Head of caudate nucleus (tissue), 42 donors: ENCODE data around the gene UBE4A.

Experiments used
- DNase-seq, 42 donors: peaks; one replicate each; pipeline versions ENCODE4 v3.0.0 to v3.0.0-alpha.2; 2020 to 2021; ENCODE audit warnings: mixed read lengths in 7 of 42
- intact Hi-C: fragments of 100-400 bp; cut with DNase I; formaldehyde crosslinking; loops from one replicate; pipeline ENCODE4 v1.15.0; 2022

UBE4A gene, protein sequence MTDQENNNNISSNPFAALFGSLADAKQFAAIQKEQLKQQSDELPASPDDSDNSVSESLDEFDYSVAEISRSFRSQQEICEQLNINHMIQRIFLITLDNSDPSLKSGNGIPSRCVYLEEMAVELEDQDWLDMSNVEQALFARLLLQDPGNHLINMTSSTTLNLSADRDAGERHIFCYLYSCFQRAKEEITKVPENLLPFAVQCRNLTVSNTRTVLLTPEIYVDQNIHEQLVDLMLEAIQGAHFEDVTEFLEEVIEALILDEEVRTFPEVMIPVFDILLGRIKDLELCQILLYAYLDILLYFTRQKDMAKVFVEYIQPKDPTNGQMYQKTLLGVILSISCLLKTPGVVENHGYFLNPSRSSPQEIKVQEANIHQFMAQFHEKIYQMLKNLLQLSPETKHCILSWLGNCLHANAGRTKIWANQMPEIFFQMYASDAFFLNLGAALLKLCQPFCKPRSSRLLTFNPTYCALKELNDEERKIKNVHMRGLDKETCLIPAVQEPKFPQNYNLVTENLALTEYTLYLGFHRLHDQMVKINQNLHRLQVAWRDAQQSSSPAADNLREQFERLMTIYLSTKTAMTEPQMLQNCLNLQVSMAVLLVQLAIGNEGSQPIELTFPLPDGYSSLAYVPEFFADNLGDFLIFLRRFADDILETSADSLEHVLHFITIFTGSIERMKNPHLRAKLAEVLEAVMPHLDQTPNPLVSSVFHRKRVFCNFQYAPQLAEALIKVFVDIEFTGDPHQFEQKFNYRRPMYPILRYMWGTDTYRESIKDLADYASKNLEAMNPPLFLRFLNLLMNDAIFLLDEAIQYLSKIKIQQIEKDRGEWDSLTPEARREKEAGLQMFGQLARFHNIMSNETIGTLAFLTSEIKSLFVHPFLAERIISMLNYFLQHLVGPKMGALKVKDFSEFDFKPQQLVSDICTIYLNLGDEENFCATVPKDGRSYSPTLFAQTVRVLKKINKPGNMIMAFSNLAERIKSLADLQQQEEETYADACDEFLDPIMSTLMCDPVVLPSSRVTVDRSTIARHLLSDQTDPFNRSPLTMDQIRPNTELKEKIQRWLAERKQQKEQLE

DNA sequence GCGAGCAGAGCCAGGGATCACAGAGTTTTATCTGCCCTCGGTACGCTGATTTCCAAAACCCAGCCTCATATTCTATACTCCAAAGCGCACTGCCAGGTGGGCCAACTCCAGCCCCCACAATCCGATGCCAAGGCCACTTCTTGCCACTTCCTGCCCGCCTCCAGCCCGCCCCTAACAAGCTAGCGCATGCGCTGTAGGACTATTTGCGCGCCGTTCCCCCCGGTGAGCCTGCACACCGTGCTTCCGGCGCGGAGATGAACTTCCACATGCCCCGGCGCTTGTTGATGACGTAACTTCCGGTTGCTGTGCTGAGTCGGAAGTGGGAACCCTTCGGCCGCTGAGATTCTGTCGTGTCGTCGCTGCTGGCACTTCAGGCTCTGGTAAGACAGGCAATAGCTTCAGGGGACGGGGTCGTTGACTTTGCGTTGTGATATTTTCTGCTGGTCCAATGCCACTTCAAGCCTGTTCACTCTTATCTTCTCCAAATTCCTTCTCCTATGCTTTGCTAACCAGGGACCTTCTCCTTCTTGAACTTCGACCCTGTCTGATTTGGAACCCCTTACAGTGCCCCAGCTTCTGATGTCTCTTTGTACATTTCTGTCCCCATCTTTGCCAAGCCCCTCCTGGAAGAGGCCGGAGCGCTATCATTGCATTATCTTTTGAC is at the start of gene UBE4A:
UBE4A (plus strand) TSS at position 306 of the 664 bp plus-strand sequence. CDS start 5,481 bp downstream, outside the sequence.
- intact Hi-C loops, result loop anchor here (10.0 kb wide), 1 partner anchor 215 kb away; no protein-coding TSS in a partner anchor
- peak; percentile 88 to 99 (median 96) for DNase-seq

DNA sequence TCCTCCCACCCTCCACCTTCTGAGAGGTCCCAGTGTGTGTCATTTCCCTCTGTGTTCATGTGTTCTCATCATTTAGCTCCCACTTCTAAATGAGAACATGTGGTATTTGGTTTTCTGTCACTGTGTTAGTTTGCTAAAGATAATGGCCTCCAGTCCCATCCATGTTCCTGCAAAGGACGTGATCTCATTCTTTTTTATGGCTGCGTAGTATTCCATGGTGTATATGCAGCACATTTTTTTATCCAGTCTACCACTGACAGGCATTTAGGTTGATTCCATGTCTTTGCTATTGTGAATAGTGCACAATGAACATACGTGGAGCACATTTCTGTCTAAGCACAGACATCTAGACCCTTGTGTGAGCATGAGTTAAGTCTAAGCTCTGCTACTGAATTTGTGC is 49.1 kb upstream of the UBE4A start:
- DNase-seq, result no peak
- intact Hi-C loops, result no loop called here

DNA sequence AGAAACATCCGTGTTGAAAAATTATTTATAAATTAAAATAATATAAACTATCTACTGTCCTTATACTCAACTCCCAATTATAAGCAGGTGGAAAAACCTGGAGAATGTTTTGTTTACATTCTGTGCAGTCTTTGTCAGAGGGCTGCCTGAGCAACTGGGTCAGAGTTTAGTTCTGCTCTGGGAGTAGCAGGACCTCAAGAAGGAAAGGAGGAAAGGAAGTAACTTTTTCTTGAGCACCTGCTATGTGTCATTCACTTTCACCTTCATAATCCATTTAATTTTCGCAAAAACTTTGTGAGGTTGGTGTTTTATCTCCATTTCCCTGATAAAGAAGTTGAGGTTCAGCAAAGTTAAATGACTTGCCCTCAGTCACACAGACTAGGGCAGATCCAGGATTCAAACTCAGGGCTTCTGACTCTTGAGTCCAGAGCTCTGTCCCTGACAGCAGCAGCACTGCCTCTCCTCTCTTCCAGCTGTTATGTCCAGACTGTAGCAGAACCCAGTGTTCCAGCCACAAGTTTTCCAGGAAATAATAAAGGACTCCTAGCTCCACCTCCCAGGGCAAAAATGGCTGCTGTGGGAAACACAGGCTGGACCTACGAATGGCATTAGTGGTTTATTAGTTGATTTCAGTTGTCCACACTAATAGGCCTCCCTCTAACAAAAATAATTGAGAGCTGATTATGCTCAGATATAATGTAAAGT is 48.5 kb upstream of the UBE4A start:
- intact Hi-C loops, result no loop called here
- no peak for DNase-seq

DNA sequence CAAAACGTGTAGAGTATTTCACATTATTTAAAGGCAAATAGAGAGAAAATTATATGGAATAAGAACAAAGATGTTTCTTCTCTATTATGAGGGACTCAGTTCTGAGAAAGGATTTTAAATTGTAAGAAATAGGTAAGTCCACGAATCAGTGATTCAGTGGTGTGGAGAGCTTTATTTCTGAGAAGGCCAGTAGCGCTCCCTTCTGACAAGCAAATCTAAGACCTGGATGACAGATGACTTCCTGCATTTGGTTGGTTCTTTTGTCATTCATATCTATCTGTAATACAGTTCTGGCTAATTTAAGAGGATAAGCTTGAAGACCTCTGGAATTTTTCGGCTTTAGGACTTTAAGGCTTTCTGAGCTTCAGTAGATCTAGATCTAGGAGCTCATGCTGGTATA is 47.9 kb upstream of the UBE4A start:
- intact Hi-C loops, result no loop called here
- DNase-seq, result no peak

DNA sequence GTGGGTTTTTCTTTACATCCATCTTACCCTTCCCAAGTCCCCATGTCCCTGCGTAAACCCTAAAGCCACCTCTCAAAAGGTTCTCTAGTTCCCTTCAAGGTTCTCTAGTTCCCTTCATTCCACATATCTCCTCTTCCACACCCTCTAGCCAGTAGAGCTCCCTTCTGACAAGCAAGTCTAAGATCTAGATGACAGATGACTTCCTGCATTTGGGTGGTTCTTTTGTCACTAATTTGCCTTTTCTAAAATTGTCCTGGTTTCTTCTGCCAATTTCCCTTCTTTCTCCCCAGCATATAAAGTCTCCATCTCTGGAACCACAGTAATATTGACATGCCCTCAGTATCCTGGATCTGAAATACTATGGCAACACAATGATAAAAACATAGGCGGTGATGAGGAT is 47.1 kb upstream of the UBE4A start:
- intact Hi-C loops, result no loop called here
- DNase-seq, result no peak

DNA sequence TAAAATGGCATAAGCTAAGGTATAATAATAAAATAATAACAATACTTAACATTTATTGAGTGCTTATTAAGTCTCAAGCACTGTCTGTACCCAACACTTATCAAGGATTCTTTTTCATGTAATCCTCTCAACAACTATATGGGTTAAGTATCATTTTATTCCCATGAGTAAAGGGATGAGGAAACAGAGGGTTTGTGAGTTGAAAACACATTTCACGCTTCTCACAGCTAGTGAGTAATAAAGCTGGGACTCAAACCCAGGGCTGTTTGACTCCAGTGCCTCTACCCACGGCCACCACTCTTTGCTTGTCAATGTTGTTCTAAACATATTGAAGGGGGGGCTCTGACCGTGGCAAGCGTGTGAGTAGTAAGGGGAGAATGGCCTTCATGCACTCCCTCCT is 46.2 kb upstream of the UBE4A start:
- intact Hi-C loops, result no loop called here
- DNase-seq, result no peak

DNA sequence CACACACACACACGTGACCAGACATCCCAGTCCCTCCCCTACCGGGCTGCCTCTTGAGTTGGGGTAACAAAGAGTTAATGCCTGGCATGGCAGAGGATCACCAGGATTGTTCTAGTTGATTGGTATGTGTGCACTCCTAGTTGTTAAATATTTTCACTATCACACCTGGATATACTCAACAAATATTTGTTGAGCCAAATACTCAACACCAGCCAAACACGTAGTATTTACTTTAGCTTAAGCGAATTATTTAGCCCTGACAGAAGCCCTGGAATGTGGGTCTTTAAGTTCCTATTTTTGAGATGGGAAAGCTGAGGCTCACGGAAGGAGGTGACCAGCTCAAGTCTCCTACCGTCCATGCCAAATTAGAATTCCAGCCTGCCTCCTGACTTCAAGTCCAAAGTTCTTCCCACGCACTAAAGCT is 44.4 kb upstream of the UBE4A start:
- DNase-seq, result no peak
- intact Hi-C loops, result no loop called here

DNA sequence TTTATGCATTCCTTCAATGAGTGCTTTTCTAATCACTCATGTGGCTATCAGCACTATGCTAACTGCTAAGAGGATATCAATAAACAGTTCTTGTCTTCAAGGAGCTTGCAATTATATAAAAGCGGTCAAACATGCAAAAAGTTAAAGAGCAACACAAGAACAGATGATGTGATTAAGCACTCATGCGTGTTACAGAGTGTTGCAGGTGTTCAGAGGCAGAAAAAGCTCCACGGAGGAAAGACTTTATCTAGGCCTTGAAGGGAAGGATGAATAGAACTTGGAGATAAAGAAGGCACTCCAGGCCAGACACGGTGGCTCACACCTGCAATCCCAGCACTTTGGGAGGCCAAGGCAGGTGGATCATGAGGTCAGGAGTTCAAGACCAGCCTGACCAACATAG is 41.3 kb upstream of the UBE4A start:
- no peak for DNase-seq
- intact Hi-C loops, result no loop called here

DNA sequence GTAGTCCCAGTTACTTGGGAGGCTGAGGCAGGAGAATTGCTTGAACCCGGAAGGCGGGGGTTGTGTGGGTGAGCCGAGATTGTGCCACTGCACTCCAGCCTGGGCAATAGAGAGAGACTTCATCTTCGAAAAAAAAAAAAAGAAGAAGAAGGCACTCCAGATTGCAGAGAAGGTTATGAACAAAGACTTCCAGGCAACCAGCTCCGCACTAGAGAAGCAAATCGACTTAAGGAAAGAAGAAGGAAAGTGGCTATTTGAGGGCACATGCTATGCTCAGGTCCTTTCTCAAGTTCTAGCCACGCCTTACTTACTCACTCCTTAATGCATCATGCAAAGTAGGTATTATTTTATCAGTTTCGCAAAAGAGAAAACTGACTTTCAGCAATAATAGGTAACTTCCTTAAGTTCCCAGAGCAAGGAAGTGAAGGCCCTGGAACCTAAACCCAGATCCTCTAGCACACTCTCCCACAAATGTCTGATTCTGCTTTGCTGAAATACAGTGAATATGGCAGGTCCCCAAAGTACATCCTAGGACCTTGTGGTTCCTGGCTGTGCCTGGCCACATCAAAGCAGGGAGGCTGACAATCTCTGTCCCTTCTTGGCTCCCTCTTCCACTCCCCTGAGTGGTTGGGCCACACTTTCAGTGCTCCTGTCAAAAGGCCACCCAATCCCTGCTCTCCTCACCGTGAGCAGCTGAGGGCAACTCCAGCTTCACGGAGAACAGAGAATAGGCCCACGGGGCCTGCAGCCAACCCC is 40.6 kb upstream of the UBE4A start:
- DNase-seq, result no peak
- intact Hi-C loops, result no loop called here

DNA sequence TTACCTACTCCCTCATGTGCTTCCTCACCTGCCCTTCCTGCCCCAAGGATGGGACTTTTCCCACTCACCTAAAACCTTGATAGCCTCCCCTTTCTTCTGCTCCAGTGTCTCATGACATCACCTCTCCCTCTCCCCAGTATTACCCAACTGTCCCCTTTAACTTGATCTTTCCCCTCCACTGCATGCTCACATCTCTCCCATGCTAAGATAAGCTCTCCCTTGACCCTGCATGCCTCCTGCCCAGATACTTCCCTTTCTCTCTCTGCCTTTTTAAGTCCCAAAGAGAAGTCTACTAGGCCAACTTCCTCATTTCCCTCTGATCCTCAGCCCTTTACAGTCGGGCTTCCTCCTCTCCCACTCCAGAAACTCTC is 40.1 kb upstream of the UBE4A start:
- peak in 3 of 42 donors; percentile 15 to 25 (median 23) for DNase-seq
- intact Hi-C loops, result no loop called here

DNA sequence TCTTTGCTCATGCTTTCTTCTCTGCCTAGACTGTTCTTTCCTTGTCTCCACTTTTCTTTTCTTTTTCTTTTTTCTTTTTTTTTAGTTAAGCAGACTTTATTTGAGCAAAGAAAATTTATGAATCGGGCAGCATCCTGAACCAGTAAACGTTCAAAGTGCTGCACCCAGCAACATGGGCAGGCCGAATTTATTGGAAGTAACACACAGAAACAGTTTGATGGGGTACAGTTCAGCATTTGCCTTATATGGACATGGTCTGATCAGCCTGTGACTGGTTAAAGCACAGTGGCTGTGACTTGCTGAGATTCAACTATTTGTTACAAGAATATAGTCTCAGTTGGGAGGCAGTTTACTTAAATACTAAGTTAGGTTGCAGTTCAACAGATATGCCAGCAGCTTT is 38.9 kb upstream of the UBE4A start:
- no peak for DNase-seq
- intact Hi-C loops, result no loop called here

DNA sequence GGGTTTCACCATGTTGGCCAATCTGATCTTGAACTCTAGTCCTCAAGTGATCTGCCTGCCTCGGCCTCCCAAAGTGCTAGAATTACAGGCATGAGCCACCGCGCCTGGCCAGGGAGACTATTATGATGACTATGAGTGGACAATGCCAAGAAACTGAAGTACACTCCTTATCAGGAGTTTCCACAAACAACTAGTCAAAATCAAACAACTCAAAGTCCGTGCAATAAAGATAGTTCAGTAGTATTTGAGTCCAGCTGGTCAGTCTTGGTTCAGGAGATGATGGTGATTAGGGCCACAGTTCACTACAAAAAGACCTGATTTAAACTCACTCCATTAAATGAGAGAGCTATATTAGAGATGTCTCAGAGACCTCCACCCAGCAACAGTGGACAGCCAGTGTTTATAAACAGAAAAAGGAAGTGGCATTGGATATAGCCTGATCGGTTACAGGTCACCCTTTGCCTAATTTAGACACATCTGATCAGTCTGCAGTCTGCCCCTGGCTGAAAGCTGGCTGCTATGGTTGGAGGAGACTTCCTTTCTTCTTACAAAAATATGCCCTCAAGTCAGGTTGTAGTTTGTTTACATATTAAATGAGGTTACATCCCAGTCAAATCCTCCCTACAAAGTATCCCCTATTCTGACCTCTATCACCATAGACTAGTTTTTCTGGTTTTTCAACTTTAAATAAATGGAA is 37.9 kb upstream of the UBE4A start:
- peak in 1 of 42 donors; percentile 11 for DNase-seq
- intact Hi-C loops, result no loop called here

DNA sequence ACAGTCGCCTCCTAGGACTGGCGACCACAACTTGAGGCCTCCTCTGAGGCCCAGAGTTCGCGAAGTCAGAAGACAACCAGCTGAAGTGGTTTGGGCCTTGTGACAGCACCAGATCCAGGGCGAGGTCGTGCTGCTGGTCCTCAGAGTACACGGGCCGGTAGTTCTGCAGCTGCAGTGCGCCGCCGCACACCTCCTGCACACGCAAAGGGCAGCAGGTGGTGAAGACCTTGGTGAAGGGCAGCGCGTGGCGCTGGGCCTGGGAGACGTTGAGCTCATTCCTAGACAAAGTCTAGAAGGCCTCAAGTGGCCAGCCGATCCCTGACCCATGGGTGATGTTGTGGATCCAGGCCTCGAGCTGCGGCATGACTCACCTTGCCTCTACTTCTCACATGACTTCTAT is 36.7 kb upstream of the UBE4A start:
- intact Hi-C loops, result no loop called here
- no peak for DNase-seq

DNA sequence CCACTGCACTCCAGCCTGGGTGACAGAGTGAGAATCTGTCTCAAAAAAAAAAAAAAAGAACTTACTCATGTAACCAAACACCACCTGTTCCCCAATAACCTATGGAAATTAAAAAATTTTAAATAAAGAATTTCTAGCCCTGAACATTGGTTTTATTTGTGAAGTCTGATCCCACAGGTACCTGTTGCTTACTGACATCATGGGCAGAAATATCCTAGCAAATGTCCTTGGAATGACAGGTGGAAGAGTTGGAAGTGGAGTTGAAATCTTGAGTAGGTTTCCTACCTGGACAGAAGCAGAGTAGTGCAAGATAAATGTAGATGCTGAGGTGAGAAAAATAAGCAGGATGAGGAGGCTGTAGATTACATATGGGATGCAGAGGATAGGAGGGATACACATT is 34.1 kb upstream of the UBE4A start:
- intact Hi-C loops, result no loop called here
- no peak for DNase-seq

DNA sequence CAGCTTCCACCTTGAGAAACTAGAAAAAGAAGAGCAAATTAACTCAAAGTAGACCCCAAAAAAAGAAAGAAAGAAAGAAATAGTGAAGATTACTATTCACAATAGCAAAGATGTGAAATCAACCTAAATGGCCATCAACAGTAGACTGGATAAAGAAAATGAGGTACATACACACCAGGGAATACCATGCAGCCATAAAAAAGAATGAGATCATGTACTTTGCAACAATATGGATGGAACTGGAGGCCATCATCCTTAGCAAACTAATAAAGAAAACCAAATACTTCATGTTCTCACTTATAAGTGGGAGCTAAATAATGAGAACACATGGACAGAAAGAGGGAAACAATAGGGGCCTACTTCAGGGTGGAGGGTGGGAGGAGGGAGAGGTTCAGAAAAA is 30.7 kb upstream of the UBE4A start:
- no peak for DNase-seq
- intact Hi-C loops, result no loop called here

DNA sequence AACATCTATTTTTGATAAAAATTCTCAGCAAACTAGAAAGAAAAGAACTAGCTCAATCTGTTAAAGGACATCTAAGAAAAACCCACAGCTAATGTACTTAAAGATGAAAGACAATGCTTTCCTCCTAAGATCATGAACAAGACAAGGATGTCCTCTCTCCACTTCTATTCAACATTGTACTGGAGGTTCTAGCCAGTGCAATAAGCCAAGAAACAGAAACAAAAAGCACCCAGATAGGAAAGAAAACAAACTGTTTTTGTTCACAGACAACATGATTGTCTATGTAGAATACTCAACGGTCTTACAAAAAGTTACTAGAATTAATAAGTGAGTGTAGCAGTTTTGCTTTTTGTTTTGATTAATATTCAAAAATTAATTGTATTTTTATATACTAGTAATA is 24.7 kb upstream of the UBE4A start:
- no peak for DNase-seq
- intact Hi-C loops, result no loop called here

DNA sequence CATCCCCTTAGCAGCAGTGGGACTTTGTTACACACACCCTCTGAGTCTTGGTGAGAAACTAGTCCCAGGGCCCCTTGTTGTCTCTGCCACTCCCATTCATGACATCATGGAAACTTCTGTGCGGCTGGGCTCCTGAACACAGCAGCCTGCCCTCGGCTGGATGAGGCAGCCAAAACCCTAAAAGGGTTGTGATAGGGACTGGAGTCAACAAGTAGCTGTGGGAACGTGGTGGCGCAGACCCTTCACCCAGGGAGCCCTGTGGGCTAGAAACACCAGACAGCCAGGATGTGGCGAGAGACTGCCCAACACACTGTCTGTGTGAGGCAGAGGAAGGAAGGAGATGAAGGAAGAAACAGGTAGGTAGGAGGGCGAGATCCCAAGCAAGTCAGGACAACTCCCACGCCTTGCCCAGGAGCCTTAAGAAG is 20.8 kb upstream of the UBE4A start:
- DNase-seq, result no peak
- intact Hi-C loops, result no loop called here
